ENCODE measurements around the gene OR10H5.

Gene OR10H5

GRCh38 chr19:15850385-15850784, 62.9 kb downstream of the OR10H5 start:
- no peak for DNase-seq

Data from right kidney (tissue), 1 donor.